SU-DHL-6 (cell line): ENCODE measurements around the gene FAF2.

ENCODE experiments used
- CTCF ChIP-seq: fragments of 200-600 bp; sonication (generic); IDR thresholded peaks from one replicate; pipeline ENCODE4 v1.5.1; 2017; ENCODE audit warnings: antibody characterized with exemption, mild to moderate bottlenecking, low read length, moderate library complexity; ENCODE audit not compliant: insufficient read depth, poor library complexity, severe bottlenecking
- EZH2phosphoT487 ChIP-seq: fragments of 200-600 bp; sonication (generic), shearing (Covaris generic); conservative IDR thresholded peaks from 2 replicates; pipeline ENCODE4 v1.6.1; 2018; ENCODE audit warnings: mild to moderate bottlenecking, antibody characterized with exemption, low read length, moderate library complexity, mixed read lengths

GRCh38 chr5:176497852-176498251, 49.7 kb downstream of the FAF2 start:
- TF ChIP-seq CTCF (no peak), EZH2phosphoT487 (no peak)
